Non-pigmented ciliary epithelial cell (primary cell): Measurements from ENCODE around the gene FARSB.

Source experiments
- DNase-seq: peaks from one replicate; pipeline ENCODE4 v3.0.0-alpha.2; 2010; ENCODE audit warnings: low read depth

FARSB gene

GRCh38 chr2:222548992-222549391, 106.9 kb downstream of the FARSB start:
- no peak for DNase-seq

GRCh38 chr2:222547083-222547482, 108.8 kb downstream of the FARSB start:
- no peak for DNase-seq

- DNase-seq: no peak
Observed at GRCh38 chr2:222545823-222546795, 109.8 kb downstream of the FARSB start.

- no peak for DNase-seq
Observed at GRCh38 chr2:222544661-222545060, 111.2 kb downstream of the FARSB start.

- no peak for DNase-seq
Observed at GRCh38 chr2:222538535-222538934, 117.4 kb downstream of the FARSB start.

- no peak for DNase-seq
Observed at GRCh38 chr2:222535477-222535876, 120.4 kb downstream of the FARSB start.

GRCh38 chr2:222532315-222532714, 123.6 kb downstream of the FARSB start:
- DNase-seq: no peak

GRCh38 chr2:222526480-222527277, 129.2 kb downstream of the FARSB start:
- DNase-seq: no peak

GRCh38 chr2:222525811-222526210, 130.1 kb downstream of the FARSB start:
- no peak for DNase-seq

GRCh38 chr2:222523783-222524544, 131.9 kb downstream of the FARSB start:
- no peak for DNase-seq

GRCh38 chr2:222522082-222522481, 133.8 kb downstream of the FARSB start:
- no peak for DNase-seq

- no peak for DNase-seq
Observed at GRCh38 chr2:222521099-222521498, 134.8 kb downstream of the FARSB start.
